GM23248 (cell line): ENCODE results near the gene FAM228B. TPM values are rescaled to one million over a fixed set of nuclear protein-coding genes. Genes with fewer than 3 reads are reported as not detected.
"Not testable (repeated sequence)": the region's sequence is repeated elsewhere in the genome, so short reads cannot be mapped to it uniquely, and the experiment has no call there.

Experiments used
- DNase-seq: peaks from one replicate; pipeline ENCODE4 v3.0.0-alpha.2; 2015
- H2AFZ ChIP-seq: fragments of 200-600 bp; sonication (generic); 2 replicates; pipeline ENCODE4 v1.6.1; 2016; ENCODE audit warnings: antibody characterized with exemption
- H3F3A ChIP-seq: fragments of 200-600 bp; sonication (generic); 2 replicates; pipeline ENCODE4 v1.6.1; 2016; ENCODE audit warnings: mild to moderate bottlenecking, antibody characterized with exemption, mixed run types; ENCODE audit not compliant: insufficient read depth
- H3K27ac ChIP-seq: fragments of 200-600 bp; sonication (generic); 2 replicates; pipeline ENCODE4 v1.5.1; 2016; ENCODE audit warnings: mild to moderate bottlenecking
- H3K27me3 ChIP-seq: fragments of 200-600 bp; sonication (generic); replicated peaks from 2 replicates; pipeline ENCODE4 v1.6.1; 2016; ENCODE audit warnings: mild to moderate bottlenecking; ENCODE audit not compliant: insufficient read depth
- H3K36me3 ChIP-seq: fragments of 200-600 bp; sonication (generic); 2 replicates; pipeline ENCODE4 v1.6.1; 2016; ENCODE audit warnings: low read depth, mild to moderate bottlenecking
- H3K4me1 ChIP-seq: fragments of 200-600 bp; sonication (generic); 2 replicates; pipeline ENCODE4 v1.6.1; 2016; ENCODE audit warnings: mild to moderate bottlenecking; ENCODE audit not compliant: insufficient read depth
- H3K4me2 ChIP-seq: fragments of 200-600 bp; sonication (generic); one replicate; pipeline ENCODE4 v1.6.1; 2016; ENCODE audit warnings: mild to moderate bottlenecking; ENCODE audit not compliant: unreplicated experiment
- H3K4me3 ChIP-seq: fragments of 200-600 bp; sonication (generic); 2 replicates; pipeline ENCODE4 v1.5.1; 2016; ENCODE audit warnings: mild to moderate bottlenecking
- H3K79me2 ChIP-seq: fragments of 200-600 bp; sonication (generic); 2 replicates; pipeline ENCODE4 v1.6.1; 2016; ENCODE audit warnings: mild to moderate bottlenecking; ENCODE audit not compliant: insufficient read depth
- H3K9ac ChIP-seq: fragments of 200-600 bp; sonication (generic); 2 replicates; pipeline ENCODE4 v1.6.1; 2016; ENCODE audit warnings: mild to moderate bottlenecking
- H3K9me2 ChIP-seq: fragments of 200-600 bp; sonication (generic); 2 replicates; pipeline ENCODE4 v1.6.1; 2016; ENCODE audit warnings: mixed run types, mild to moderate bottlenecking, moderate library complexity; ENCODE audit not compliant: insufficient read depth
- H3K9me3 ChIP-seq: fragments of 200-600 bp; sonication (generic); one replicate; pipeline ENCODE4 v1.6.1; 2017; ENCODE audit warnings: low read depth
- H4K20me1 ChIP-seq: fragments of 200-600 bp; sonication (generic); 2 replicates; pipeline ENCODE4 v1.6.0; 2016; ENCODE audit not compliant: insufficient read depth
- EZH2 ChIP-seq: fragments of 200-600 bp; sonication (generic); IDR thresholded peaks from 2 replicates; pipeline ENCODE4 v1.6.1; 2018; ENCODE audit warnings: antibody characterized with exemption, mild to moderate bottlenecking; ENCODE audit not compliant: insufficient read depth, poor library complexity, severe bottlenecking
- EZH2phosphoT487 ChIP-seq: fragments of 200-600 bp; sonication (generic); IDR thresholded peaks from 2 replicates; pipeline ENCODE4 v1.6.1; 2018; ENCODE audit warnings: antibody characterized with exemption, moderate library complexity, mild to moderate bottlenecking, low read depth; ENCODE audit not compliant: insufficient read depth
- WGBS, 2 experiments: methylation state at CpG; one replicate each; pipeline ENCODE4 v1.1.6; 2015 to 2017; ENCODE audit warnings: low lambda C conversion rate in 2 of 2, low coverage in 1 of 2; ENCODE audit errors: missing lambda C conversion rate in 2 of 2; 5-methylcytosine and 5-hydroxymethylcytosine counted together
- in situ Hi-C: fragments of 300-500 bp; cut with MboI; formaldehyde crosslinking; loops from 2 replicates; pipeline ENCODE4 v1.15.0; 2020
- polyA plus RNA-seq: library from polyadenylated mRNA; unstranded; fragments of >200 nt; fragmentation: Nextera tagmentation; extraction: Ambion mirVana; gene quantifications from 2 replicates; pipeline ENCODE4 v1.2.1, GENCODE V29; 2016
- total RNA-seq: library from RNA; depleted of rRNA; stranded (reverse); fragments of >200 nt; shearing (Covaris generic); gene quantifications from 2 replicates; pipeline ENCODE4 v1.2.3, GENCODE V29; 2014

Gene FAM228B
- total and polyA plus RNA-seq, 2 experiments from 2014 or later, result 15.1 to 22.4 TPM

DNA sequence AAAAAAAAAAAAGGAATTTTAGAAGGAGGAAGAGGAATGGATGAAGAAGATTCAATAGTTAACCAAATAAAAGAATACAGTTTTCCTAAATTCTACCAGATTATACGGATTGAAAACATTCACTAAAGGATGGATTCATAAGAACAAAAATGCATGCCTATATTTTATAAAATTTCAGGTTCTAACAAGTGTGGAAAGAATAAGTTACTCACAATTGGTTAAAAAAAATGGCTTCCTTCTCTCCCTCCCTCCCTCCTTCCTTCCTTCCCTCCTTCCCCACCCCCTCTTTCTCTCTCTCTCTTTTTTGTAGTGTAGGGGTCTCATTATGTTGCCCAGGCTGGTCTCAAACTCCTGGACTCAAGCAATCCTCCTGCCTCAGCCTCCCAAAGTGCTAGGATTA, 37.0 kb upstream of the FAM228B start:
- 0 out of 2 replicates have a peak, but pooled peaks cover 6% of the 10 kb centered on the region for H3K4me1 ChIP-seq
- no peak overlapping the region for H3K9ac ChIP-seq
- no peak overlapping the region for H3K4me2 ChIP-seq
- H3K9me2 ChIP-seq, result no peaks in the 10 kb centered on the region
- DNase-seq, result no peak
- H3K79me2 ChIP-seq, result peaks cover 12% of the 10 kb centered on the region; the same call in 1 of the 2 replicates
- H3K36me3 ChIP-seq, result peaks cover 6% of the 10 kb centered on the region; the same call in 1 of the 2 replicates
- in situ Hi-C loops, result no loop called here
- H3K9me3 ChIP-seq, result no peaks in the 10 kb centered on the region
- H3K4me3 ChIP-seq, result no peak overlapping the region
- no peak overlapping the region for H3K27ac ChIP-seq
- H3F3A ChIP-seq, result 0 out of 2 replicates have a peak, but pooled peaks cover 10% of the 10 kb centered on the region
- no peaks in the 10 kb centered on the region for H3K27me3 ChIP-seq
- no peaks in the 10 kb centered on the region for H4K20me1 ChIP-seq
- WGBS, 2 experiments, result 91 to 100% methylated on average over 1 of the region's 1 CpG
- H2AFZ ChIP-seq, result no peak overlapping the region
- TF ChIP-seq EZH2phosphoT487 (no peak), EZH2 (no peak)

DNA sequence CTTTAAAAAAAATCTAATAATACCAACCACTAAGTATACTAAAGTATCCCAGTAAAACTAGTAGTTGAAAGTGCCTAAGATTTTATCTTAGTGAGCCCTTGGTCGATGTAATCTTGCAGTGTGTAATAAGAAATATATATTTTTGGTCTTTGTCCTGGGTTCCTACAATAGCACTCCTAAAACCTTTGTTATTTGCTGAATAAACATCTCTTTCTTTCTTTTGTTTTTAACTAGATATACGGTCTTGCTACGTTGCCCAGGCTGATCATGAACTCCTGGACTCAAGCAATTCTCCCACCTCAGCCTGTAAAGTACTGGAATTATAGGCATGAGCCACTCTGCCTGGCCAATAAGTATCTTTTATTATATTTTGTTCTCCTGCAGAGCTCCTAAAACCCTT, 36.2 kb upstream of the FAM228B start:
- no peak overlapping the region for H3K4me2 ChIP-seq
- 66 to 85% methylated on average over 3 of the region's 3 CpGs for WGBS, 2 experiments
- H3K4me3 ChIP-seq, result no peak overlapping the region
- in situ Hi-C loops, result no loop called here
- no peak for DNase-seq
- H2AFZ ChIP-seq, result no peak overlapping the region
- H3K36me3 ChIP-seq, result peaks cover 5% of the 10 kb centered on the region; the same call in 1 of the 2 replicates
- H3K27ac ChIP-seq, result no peak overlapping the region
- no peaks in the 10 kb centered on the region for H3K9me2 ChIP-seq
- TF ChIP-seq EZH2phosphoT487, result no peak
- no peak for TF ChIP-seq EZH2
- no peaks in the 10 kb centered on the region for H3K27me3 ChIP-seq
- H3K9me3 ChIP-seq, result no peaks in the 10 kb centered on the region
- peaks cover 12% of the 10 kb centered on the region; the same call in 1 of the 2 replicates for H3K79me2 ChIP-seq
- H3F3A ChIP-seq, result 0 out of 2 replicates have a peak, but pooled peaks cover 10% of the 10 kb centered on the region
- no peaks in the 10 kb centered on the region for H4K20me1 ChIP-seq
- H3K9ac ChIP-seq, result no peak overlapping the region
- H3K4me1 ChIP-seq, result 0 out of 2 replicates have a peak, but pooled peaks cover 6% of the 10 kb centered on the region

DNA sequence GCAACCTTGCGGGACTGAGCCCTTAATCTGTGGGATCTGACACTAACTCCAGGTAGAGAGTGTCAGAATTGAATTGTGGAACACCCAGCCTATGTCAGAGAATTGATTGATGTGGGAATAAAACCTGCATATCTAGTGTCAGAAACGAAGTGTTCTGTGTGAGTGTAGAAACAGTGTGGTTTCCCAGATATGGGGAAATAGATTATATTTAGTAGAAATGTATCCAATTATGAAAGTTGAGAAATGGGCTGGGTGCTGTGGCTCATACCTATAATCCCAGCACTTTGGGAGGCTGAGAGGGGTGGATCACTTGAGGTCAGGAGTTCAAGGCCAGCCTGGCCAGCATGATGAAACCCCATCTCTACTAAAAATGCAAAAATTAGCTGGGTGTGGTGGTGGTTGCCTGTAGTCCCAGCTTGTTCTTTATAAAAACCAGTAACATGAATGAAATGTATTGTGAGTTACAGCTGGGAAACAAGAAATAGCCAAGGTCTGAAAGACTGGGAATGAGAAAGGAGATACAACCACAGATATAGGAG, 34.4 kb upstream of the FAM228B start:
- in situ Hi-C loops, result no loop called here
- Histone ChIP-seq H3F3A (0 out of 2 replicates have a peak, but pooled peaks cover 4% of the 10 kb centered on the region), H3K79me2 (no peaks in the 10 kb centered on the region), H2AFZ (no peak overlapping the region), H3K36me3 (no peaks in the 10 kb centered on the region), H3K9me3 (no peaks in the 10 kb centered on the region), H3K9me2 (no peaks in the 10 kb centered on the region), H3K27me3 (no peaks in the 10 kb centered on the region), H3K9ac (no peak overlapping the region), H3K4me3 (no peak overlapping the region), H3K4me2 (no peak overlapping the region), H3K4me1 (0 out of 2 replicates have a peak, but pooled peaks cover 6% of the 10 kb centered on the region), H3K27ac (no peak overlapping the region), H4K20me1 (no peaks in the 10 kb centered on the region)
- TF ChIP-seq EZH2phosphoT487 (no peak), EZH2 (no peak)
- 73 to 81% methylated on average over 2 of the region's 2 CpGs for WGBS, 2 experiments
- DNase-seq, result no peak

DNA sequence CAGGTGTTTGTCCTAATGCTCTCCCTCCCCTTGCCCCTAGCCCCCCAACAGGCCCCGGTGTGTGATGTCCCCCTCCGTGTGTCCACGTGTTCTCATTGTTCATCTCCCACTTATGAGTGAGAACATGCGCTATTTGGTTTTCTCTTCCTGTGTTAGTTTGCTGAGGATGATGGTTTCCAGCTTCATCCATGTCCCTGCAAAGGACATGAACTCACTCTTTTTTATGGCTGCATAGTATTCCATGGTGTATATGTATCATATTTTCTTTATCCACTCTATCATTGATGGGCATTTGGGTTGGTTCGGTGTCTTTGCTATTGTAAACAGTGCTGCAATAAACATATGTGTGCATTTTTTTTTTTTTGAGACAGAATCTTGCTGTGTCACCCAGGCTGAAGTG, 30.0 kb upstream of the FAM228B start:
- WGBS, 2 experiments, result 98 to 99% methylated on average over 5 of the region's 5 CpGs
- DNase-seq, H4K20me1 ChIP-seq, H3K4me2 ChIP-seq, H3K4me3 ChIP-seq, H3F3A ChIP-seq, H3K79me2 ChIP-seq, in situ Hi-C loops, H3K36me3 ChIP-seq, H3K9me3 ChIP-seq, H3K27ac ChIP-seq, H2AFZ ChIP-seq, H3K27me3 ChIP-seq, H3K9ac ChIP-seq, H3K9me2 ChIP-seq, H3K4me1 ChIP-seq: not testable (repeated sequence)

DNA sequence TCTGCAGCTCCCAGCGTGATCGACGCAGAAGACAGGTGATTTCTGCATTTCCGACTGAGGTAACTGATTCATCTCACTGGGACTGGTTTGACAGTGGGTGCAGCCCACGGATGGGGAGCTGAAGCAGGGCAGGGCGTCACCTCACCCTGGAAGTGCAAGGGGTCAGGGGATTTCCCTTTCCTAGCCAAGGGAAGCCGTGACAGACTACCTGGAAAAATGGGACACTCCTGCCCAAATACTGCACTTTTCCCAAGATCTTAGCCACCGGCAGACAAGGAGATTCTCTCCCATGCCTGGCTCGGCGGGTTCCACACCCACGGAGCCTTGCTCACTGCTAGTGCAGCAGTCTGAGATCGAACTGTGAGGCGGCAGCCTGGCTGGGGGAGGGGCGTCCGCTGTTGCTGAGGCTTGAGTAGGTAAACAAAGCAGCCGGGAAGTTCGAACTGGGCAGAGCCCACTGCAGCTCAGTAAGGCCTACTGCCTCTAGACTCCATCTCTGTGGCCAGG, 28.0 kb upstream of the FAM228B start:
- DNase-seq, H3K9ac ChIP-seq, H3K4me3 ChIP-seq, H3K9me3 ChIP-seq, H3K9me2 ChIP-seq, H3K4me2 ChIP-seq, H3K36me3 ChIP-seq, H2AFZ ChIP-seq, in situ Hi-C loops, H3K27me3 ChIP-seq, H3K79me2 ChIP-seq, H4K20me1 ChIP-seq, H3K4me1 ChIP-seq, H3K27ac ChIP-seq, H3F3A ChIP-seq: not testable (repeated sequence)
- 81 to 84% methylated on average over 15 to 17 of the region's 17 CpGs for WGBS, 2 experiments

DNA sequence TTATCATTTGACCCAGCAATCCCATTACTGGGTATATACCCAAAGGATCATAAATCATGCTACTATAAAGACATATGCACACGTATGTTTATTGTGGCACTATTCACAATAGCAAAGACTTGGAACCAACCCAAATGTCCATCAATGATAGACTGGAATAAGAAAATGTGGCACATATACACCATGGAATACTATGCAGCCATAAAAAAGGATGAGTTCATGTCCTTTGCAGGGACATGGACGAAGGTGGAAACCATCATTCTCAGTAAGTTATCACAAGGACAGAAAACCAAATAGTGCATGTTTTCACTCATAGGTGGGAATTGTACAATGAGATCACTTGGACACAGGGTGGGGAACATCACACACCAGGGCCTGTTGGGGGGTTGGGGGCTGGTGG, 22.5 kb upstream of the FAM228B start:
- not testable (repeated sequence) for H3K4me3 ChIP-seq

More for the DNA sequence above, 22.5 kb upstream of the FAM228B start:
- H3K79me2 ChIP-seq, in situ Hi-C loops, H3K36me3 ChIP-seq, H3K4me2 ChIP-seq, DNase-seq, H3K4me1 ChIP-seq, H3K9me3 ChIP-seq, H3K9me2 ChIP-seq, H3F3A ChIP-seq, H3K27me3 ChIP-seq, H3K9ac ChIP-seq, H3K27ac ChIP-seq, H4K20me1 ChIP-seq, H2AFZ ChIP-seq: not testable (repeated sequence)
- 72 to 85% methylated on average over 2 of the region's 2 CpGs for WGBS, 2 experiments
